Activated naive CD4-positive, alpha-beta T cell treated with Interleukin-2 at 50 U/mL for 16 hours (primary cell): ENCODE measurements around the gene DCAF7.
A peak's percentile ranks its signal among the peaks of the same experiment; 100 is the strongest.

Source experiments
- DNase-seq: peaks from one replicate; pipeline ENCODE4 v3.0.0-alpha.2; 2020

The DCAF7 gene

DNA sequence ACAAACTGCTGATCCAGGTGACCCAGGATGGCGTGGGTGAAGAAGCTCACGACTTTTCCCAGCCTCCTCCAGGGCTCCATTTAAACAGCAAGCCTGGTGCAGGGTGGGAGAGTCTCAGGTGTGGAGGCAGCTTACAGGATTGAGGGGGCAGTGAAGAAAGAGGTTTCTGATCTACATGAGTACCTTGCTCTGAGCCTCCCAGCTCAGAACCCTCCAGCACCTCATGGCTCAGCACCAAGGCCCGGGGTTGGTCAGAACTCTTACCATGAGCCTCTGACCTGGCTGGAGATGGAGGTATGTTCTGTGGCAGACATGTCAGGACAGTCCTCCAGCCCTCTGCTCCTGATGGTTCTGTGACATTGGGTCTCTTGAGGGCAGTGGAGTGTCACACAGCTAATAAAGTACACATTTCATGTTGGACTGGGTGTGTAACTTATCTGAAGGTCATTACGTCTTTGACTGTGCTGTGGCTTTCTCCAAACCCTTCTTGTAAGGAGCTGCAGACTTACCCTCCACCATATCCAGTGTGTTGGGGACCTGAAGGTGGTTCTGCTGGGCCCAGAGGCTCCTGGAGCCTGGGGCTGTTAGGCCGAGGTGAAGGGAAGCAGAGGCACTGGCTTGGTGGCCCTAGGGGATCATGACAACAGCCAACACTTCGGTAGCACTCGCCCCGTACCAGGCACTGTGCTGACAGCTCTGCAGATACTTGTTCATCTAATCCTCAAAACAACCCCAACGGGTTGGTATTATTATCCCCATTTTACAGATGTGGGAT, 3.8 kb upstream of the DCAF7 start:
- DNase-seq: no peak

DNA sequence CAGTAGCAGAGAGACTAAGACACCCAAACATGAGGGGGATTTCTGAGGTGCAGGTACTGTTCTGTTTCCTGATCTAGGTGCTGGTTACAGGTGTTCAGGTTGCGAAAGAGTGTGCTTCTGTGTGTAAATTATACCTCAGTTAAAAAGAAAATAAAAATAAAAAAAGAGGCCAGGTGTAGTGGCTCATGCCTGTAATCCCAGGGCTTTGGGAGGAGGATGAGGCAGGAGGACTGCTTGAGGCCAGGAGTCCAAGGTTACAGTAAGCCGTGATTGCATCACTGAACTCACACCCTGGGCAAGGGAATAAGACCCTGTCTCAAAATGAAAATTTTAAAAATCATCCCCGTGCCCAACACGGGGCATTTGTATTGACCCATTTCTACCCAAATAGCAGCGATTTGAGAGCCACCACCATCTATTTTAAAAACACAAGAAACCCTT, 3.2 kb upstream of the DCAF7 start:
- no peak for DNase-seq

DNA sequence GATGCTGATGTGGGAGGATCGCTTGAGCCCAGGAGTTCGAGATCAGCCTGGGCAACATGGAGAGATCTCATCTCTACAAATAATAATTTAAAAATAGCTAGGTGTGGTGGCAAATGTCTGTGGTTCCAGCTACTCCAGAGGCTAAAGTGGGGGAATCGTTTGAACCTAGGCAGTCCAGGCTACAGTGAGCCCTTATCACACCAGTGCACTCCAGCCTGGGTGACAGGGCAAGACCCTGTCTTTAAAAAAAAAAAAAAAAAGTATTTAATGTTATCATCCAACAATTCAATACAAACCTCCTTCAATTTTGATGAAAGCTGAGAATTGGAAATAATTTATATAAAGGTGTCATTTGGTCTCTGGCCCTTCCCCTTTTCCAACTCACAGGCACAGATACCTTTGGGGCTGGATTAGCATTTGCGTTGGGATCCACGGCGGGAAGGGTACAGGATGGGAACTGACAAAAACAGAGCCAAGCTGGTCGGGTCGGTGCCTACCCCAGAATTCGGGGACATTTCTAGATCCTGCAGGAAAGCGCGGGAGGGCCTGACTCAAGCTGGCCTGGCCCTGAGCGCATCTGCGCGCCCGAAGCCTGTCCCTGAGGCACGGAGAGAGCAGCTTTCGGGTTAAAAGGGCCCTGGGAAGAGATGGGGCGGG, 860 bp upstream of the DCAF7 start:
- no peak for DNase-seq

DNA sequence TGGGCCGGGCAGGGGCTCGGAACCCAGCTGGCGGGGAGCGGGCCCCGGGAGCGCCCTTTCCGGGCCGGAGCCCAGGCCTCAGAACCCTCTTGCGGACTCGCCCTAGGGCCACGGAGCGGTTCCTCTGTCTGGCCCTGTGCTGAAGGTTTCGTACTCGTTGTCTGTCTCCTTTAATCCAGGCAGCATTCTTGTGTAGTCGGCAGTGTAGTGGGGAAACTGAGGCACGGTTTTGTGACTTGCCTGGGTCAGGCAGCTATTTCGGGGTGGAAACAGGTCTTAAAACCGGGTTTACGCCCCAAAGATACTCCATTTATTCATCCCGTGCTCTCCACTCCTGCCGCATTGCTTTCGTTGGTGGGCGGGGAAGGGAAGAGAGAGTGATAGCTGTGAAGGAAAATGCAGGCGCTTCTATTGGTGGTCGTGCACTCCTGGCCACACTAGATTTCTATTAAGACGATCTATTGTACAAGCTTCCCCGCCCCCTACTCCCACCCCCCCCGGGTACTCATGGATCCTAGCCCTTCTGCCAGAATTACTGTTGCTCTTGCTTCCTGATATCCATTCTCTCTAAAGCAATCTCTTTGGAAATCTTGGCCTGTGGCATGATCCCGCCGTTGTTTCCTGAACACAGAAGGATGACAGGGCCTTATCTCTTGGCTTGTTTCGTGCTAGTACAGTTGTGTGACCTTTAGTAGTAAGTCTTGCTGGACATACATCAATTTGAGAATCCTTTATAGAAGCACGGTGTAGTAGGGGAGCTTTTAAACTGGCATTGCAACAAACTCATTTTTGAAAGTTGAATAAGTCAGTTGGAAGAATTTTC, 751 bp downstream of the DCAF7 start:
- peak; percentile 29 for DNase-seq

DNA sequence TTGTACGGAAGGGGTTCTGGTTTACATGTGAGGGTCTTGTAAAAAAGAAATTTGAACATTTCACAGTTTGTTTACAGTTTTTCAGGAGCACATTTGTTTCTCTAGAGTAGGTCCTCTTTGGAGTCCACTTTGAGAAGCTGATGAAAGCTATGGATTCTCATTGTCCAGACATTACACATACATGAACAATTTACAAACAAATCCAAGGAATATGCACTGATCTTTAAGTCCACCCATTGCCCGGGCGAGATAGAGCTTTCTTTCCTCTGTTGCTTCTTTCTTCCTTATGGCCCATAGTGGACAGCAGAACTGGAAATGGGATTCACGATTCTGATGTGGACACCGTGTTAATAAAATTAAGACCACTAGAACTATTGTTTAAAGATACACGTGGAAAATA, 1.9 kb downstream of the DCAF7 start:
- no peak for DNase-seq

DNA sequence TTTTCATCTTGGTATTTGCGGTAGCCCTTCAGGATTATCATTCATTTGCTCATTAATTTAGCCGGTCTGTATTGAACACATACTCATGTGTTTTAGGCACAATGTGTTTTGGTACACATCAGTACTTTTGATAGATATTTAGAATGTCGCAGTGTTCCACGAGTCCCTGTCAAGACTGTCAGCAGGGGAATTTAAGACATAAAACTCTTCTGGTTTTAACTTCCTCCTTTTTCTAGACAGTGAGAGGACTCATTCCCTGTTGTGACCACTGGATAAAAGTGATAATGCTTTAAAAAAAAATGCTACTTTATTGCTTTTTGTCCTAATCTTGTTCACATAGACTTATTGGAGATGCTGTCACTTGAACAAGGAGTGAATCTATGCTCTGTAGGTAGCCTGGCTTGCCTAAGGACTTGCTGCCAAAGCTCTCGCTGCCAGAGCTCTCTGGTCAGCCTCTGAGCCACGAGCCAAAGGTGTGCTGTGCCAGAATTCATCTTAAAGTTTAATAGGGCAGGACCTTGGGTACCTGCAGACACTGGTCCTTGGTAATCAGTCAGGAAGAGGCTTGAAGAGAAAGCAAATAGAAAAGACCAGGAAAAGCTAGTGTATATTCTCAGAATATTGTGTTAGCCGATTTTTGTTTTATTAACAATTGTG, 5.4 kb downstream of the DCAF7 start:
- DNase-seq: no peak

DNA sequence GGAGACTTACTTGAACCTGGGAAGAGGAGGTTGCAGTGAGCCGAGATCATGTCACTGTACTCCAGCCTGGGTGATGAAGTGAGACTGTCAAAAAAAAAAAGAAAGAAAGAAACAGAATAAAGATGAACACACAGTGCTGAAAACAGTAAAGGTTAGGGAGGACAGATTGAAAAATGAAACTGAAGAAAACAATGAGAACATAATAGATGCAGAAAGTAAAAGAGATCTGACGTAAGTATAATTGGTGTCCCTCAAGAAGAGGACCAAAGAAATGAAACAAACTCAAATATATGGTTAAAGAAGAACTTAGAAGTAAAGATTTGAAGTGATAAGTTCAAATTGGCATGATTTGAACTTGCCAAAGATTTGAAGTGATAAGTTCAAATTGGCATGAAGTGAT, 7.1 kb downstream of the DCAF7 start:
- no peak for DNase-seq

DNA sequence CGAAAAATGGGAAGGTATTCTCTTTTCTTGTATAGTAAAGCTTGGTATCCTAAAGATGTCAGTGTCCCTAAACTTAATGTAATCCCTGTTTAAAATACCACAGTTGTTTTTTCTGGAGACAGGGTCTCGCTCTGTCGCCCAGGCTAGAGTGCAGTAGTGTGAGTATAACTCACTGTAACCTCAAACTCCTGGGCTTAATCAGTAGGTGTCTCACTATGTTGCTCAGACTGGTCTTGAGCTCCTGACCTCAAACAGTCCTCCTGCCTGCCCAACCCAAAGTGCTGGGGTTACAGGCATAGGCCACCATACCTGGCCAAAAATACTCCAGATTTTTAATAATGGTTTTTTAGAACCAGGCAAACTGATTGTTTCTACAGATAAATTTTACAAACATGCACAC, 8.2 kb downstream of the DCAF7 start:
- DNase-seq: no peak

DNA sequence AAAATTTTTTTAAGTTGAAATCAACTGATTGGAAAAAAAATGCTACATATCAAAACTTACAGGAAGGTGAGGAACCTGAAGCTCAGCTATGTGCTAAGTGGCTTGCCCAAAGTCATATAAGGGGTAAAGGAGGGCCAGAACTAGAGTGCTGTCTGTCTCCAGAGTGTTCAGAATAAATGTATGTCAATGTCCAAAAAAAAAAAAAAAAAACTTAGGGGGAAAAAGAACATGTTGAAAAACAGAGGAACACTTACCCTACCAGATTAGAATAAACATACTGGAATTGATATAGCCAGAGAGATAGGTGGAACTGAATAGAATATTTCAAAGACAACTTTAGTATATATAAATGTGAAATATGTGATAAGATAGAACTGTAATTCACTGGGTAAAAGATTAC, 11.5 kb downstream of the DCAF7 start:
- no peak for DNase-seq

DNA sequence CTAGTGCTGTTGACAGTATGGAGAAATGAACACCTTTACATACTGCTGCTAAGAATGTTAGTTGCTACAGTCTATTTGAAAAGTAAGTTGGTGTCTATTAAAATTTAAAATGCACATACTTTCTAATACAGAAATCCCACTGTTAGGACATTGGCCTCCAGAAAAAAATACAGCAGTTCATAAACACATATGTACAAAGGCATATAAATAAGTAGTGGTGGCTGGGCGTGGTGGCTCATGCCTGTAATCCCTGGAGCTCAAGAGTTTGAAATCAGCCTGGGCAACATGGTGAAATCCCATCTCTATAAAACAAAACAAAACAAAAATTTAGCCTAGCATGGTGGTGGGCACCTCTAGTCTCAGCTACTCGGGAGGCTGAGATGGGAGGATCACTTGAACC, 13.1 kb downstream of the DCAF7 start:
- no peak for DNase-seq

DNA sequence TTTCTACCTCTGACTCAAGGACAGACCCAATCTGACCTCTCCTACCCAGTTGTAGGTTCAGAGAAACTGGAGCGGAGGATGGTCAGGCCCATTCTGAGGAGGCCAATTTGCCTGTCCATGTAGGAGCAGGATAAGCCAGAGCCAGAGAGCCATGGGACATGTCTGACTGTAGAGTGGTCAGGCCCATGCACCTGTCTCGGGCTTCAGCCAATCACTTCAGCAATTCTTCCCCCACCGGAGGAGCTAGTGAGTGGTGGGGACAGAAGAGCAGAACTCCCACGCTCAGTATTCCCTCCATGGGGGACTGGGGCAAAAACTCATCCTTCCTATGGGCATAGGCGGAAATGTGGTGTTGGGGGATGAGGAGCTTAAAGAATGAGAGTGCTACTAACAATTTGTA, 14.3 kb downstream of the DCAF7 start:
- no peak for DNase-seq

DNA sequence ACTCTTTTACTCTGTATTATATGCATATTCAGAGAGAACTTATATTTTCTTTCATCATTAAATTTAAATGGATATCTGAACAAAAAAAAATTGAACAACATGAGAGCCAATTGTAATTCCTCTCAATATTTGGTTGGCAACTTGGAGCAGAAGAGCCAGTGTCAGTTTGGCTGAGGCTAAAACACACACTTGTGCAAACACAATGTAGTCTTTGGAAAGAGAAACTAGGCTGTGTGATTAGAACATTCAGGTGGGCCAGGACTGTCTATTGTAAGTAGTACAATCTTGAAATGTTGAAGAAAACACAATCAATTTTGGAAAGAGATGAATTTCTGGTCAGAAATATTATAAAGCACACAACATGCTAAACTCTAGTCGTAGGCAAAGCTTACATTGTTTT, 17.0 kb downstream of the DCAF7 start:
- DNase-seq: no peak

DNA sequence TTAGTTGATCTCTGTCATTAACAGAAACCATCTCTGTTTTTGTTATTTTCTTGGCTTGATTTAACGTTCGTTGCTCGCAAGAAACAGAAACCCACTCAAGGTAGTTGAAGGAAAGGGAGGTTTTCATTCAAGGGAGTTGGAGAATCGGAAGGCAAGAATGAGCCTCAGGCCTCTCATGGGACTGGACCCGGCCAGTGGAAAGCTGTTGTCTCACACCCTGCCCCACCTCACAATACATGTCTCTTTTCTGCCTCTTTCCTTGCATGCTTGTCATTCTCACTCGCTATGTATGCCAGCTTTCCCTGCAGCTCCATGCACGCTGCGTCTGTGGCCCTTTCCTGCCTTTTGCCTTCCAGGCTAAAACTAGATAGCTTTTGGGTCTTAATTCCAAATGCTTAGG, 18.3 kb downstream of the DCAF7 start:
- DNase-seq: no peak

DNA sequence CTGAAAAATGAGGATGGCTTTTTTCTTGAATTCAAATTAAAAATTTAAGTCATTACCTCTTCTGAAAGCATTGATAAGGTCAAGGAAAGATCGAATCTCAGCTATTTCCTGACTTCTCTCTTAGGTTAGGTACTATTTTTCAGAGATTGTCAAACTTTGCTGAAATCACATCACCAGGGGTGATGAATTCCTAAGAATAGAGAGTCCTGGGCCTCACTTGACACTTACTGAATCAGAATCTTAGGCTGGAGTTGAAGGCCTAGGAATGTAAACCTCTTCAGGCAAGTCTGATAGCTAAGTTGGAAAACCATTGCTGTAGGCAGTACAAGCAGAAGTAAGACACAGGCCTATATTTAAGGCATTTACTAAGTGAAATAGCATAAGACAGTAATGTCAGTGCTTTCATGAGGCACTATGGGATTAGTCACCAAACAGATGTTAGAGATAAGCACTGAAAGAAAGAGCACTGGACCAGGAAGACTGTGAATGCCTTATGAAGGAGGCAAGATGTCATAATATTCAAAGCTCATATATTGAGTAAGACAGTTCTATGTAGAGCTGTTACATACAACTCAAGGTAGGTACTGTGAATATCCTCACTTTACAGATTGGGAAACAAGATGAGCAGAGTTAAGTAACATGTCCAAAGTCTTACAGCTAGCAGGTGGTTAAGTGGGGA, 21.5 kb downstream of the DCAF7 start:
- no peak for DNase-seq

DNA sequence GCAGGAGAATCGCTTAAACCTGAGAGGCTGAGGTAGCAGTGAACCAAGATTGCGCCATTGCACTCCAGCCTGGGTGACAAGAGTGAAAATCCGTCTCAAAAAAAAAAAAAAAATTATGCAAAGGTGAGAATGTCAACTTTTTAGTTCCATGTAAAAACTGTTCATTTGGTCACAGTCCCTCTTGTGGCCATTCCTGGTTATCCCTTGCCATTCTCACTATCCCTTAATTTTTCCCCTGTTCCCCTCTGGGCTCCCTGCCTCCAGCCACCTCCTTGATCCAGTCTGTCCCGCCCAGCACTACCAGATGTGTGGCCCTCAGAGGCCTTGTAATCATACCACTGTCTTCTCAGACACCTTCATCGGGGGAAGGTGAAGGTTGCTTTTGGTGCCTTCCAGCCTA, 23.4 kb downstream of the DCAF7 start:
- no peak for DNase-seq

DNA sequence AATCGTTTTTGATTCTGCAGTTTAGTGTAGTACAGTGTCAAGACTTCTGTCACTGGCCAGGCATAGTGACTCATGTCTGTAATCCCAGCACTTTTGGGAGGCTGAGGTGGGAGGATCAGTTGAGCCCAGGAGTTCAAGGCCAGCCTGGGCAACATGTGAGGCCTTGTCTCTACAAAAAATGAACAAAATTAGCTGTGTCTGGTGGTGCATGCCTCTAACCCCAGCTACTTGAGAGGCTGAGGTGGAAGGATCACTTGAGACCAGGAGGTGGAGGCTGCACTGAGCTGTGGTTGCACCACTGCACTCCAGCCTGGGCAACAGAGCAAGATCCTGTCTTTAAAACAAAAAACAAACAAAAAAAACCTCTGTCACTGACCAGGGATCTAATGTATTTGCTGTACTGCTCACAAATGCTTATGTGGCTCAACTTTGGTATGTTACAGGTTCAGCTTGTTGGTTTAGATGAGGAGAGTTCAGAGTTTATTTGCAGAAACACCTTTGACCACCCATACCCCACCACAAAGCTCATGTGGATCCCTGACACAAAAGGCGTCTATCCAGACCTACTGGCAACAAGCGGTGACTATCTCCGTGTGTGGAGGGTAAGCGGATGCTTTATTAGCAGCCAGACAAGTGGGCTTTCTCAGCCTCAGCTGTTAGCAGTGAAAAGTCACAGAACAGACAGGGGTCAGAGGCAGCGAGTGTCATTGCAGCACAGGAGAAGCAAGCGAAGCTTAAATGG, 27.9 kb downstream of the DCAF7 start:
- no peak for DNase-seq

DNA sequence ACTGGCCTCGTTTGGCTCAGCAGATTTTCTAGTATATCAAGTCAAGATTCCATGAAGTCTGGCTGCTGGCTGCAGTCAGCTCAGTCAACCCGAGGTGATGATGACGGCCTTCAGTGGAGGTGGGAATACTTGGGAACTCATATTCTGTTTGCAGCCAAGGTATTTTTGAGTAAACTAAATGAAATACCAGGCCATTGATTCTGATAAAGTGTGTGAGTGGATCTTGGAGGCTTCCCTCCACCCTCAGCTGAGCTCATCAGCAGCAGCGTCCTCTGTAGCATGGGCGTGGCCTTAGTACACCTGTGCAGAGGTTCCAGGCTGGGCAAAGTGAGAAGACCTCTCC, 28.5 kb downstream of the DCAF7 start:
- no peak for DNase-seq

DNA sequence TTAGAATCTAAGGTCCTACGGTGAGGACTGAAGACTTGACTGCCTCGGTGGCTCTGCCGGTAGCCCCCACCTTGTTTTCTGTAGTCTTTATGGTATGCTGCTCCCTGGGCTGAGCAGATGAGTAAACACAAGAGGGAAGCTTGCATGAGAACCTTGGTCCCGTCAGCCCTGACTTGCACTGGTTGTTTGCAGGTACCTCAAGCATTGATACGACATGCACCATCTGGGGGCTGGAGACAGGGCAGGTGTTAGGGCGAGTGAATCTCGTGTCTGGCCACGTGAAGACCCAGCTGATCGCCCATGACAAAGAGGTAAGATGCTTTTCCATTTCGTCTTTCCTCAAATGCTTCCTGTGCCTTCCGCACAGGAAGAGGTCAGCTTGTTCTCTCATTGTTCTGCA, 29.4 kb downstream of the DCAF7 start:
- DNase-seq: no peak

DNA sequence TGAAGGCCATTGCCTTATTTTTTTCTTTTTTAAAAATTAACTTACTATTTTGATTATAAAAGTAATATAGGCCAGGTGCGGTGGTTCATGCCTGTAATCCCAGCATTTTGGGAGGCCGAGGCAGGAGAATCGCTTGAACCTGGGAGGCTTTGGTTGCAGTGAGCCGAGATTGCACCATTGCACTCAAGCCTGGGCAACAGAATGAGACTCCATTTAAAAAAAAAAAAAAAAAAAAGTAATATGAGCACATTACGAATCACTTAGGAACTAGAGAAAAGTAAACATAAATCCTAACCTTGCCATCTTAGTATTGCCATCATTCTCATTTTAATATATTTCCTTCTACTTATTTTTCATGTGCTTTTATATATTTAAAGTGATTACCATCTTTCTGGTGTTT, 37.5 kb downstream of the DCAF7 start:
- DNase-seq: no peak

DNA sequence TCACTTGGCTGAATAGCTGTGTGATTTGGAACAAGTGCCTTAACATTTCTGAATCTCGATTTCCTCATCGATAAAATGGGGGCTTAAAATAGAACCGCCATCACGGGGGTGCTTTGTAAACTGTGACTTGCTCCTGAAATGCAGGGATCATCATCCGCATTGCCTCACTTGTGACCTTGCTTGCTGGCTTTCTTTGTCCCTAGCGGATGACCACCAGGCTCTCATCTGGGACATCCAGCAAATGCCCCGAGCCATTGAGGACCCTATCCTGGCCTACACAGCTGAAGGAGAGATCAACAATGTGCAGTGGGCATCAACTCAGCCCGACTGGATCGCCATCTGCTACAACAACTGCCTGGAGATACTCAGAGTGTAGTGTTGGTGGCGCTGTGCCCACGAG, 38.5 kb downstream of the DCAF7 start:
- no peak for DNase-seq

DNA sequence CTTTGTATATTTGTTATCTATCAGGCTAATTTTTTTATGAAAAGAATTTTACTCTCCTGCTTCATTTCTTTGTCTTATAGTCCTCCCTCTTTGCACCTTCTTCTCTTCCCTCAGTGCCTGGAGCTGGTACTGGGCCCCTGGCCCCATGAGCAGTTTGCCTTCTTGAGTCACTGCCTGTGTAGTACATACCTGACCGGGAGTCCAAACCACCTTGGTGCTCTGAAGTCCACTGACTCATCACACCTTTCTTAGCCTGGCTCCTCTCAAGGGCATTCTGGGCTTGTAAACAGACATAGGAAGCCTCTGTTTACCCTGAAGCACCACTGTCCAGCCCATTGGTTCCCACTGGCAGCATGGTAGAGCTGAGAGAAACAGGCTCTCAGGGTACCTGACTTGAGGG, 39.4 kb downstream of the DCAF7 start:
- DNase-seq: no peak

DNA sequence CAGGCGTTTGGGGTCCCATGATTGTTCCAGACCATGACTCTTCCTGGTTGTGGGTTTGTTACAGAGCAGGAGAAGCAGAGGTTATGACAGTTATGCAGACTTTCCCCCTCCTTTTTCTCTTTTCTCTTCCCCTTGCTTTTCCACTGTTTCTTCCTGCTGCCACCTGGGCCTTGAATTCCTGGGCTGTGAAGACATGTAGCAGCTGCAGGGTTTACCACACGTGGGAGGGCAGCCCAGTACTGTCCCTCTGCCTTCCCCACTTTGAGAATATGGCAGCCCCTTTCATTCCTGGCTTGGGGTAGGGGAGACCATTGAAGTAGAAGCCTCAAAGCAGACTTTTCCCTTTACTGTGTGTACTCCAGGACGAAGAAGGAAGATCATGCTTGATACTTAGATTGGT, 42.5 kb downstream of the DCAF7 start:
- no peak for DNase-seq
